Ramos (cell line): ENCODE results near the gene STARD13.

ENCODE experiments used
- in situ Hi-C: fragments of 300-500 bp; cut with MboI; formaldehyde crosslinking; loops from one replicate; pipeline ENCODE4 v1.14.3; 2022; ENCODE audit warnings: low sequenced_read_pairs; ENCODE audit not compliant: unreplicated experiment

Gene STARD13

GRCh38 chr13:33132644-33133440 lies 152.7 kb downstream of the STARD13 start:
- in situ Hi-C loops = no loop called here

GRCh38 chr13:33129886-33130285 lies 155.7 kb downstream of the STARD13 start:
- in situ Hi-C loops = no loop called here

GRCh38 chr13:33129094-33129832 lies 156.3 kb downstream of the STARD13 start:
- in situ Hi-C loops = no loop called here

DNA sequence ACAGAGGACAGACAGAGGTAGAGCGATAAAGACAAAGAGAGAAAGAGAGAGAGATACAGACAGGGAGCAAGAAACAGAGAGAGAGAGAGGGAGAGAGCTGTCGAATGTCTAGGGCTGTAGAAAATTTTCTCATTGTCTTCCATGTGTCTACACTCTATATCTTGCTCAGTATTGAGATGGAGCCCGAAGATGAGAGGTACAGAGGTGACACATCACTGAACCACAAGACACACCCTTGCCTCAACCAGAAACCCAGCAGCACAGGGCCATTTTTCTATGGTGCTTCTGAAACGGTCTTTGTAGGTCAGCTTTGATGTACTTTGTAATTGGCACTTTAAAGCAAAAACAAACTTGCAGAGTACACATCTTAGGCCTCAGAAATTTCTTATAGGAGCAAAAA lies 157.4 kb downstream of the STARD13 start:
- in situ Hi-C loops = no loop called here

DNA sequence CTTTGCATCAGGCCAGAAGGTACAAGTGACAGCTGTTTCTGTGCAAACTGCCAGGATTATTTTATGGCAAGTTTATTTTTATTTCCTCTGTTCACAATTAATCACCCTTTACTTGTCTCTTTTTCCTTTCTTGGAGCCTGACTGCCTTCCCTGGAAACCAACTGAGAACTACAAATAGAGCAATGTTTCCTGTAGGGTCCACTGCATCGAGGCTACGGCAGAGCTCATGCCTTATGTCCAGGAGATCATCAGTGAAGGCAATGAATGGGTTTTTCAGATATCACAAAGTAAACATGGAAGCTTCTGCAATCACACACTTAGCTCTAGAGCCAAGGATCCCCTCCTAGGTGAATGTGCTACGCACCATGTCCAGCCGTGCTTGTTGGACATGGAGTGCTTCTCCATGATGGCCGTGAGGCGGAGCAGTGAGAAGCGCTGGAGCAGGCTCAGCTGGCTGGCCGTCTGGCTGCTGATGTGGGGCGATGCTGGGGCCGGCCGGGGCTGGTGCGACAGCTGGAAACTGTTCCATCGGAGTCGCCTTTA lies 158.5 kb downstream of the STARD13 start:
- in situ Hi-C loops = no loop called here

DNA sequence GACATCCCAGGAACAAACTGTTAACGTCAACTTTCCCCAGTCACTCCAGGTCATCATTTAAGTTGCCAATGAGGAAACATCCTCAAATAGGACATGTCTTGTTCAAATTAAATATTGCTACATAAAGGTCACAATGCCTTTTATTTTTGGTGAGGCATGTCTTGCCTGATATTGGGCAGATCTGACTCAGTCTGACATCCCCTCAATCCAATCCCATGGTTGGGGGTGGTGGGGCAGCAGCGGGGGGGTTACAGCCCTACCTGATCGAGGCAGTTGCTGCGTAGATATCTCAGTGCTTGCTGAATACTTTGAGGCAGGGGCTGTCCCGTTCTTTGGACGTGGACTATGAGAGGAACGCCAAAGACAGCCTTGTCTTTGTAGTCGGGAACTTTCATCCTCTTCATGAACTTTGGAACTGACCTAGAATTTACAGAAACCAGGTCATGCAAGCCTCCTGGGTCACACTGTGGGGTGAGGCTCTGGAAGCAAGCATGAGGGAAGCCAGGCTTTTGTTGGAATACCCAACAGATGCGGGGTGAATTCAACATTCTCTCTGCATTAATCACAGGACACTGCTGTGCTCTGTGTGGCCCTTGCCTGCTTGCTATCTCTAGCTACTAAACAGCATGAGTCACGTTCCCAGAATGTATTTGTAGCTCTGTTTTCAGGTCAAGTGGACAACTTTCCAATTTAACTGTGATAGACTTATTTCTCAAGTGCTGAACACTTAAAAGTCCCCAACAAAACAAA lies 159.6 kb downstream of the STARD13 start:
- in situ Hi-C loops = no loop called here

DNA sequence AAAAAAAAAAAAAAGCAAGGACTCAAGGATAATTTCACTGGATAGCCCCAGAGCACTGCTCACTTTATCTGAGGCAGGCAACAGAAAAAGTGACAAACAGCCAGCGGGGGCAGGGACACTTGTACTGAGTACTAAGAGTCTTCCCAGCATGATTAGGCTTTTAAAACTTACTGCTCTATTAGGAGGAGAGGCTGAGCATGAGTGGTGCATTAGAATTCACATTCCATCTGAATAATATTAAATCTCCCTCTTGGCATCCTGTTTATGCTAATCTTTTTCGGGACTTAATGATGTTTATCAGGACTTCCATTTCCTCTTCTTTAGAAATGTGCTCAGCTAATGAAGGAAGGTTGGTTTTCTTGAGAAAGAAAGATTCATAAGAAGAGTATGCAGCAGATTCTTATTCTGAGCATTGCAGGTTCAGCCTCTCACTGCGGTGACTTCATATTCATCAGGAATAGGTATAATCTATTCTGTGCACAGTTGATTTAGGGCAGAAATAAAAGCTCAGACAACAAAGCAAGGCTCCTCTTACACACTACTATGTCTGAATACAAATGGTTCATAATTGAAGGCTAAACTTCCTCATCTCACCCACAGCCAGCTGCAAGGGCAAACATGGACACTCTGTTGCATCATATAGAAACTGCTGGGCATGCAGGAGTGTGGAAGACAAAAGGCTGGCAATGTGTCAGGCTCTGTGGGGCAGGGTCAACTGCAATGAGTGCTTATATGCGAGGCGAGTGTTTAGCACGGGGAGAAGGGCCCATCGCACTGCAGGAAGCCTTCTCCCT lies 162.3 kb downstream of the STARD13 start:
- in situ Hi-C loops = no loop called here

DNA sequence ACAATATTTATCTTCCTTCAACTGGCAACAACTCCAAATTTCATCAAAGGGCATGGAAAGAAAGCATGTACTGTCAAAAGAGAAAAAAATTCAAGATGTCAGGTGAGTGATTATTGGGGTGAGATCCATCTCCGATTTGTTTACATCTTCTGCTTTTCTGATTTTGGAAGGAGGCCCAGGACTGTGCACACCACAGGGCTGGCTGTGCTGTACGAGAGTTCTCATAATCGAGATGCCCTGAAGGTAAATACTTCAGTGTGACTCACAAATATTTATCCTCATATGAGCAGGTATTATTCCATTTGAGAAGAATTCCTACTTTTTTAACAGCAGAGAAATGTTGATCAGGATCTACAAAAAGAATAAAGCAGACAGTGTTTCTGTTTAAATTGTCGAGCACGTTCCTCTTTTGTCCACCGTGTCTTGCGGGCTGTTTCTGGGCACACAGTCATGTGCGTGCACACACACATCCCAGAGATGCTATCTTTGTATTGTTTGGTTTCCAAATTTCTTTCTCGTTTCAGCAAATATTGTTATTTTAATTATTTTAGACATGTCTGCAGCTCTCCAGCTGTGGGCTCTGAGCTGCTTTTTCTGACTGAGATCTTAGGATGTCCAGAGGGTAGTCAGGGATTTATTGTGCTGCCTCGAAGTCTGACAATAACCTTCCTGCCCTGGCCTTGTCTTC lies 165.6 kb downstream of the STARD13 start:
- in situ Hi-C loops = no loop called here

DNA sequence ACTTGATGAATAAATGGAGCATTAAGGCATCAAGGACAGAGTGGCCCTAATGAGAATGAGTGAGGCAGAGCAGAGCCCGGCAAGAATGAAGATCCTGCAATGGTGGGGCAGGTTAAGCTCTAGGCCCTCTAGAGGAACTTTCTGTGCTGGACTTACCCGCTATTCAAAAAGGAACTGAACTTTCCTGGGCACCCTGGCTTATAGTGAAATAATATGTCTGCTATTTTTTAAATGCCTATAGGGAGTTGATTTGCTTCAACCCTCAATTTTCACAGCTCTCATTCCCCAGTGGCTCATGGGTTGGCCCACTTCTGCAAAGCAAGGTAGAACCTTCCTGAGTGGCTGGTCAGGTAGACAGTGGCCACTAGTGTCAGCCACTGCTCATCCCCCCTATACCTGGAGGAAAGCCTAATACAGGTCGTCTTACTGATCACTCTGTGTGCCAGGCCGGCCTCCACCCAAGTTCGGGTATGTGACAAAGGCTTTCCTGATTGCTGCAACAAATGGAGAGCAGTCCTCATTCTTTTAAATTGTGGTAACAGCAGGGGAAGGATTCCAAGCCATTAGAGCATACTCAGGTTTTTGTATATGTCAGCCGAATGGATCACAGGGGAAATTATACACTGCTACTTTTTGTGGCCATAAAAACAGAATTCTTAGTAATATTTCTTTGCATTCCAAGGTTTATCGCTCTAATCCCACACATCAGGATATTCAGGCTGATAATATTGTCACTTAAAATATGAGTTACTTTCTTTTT lies 166.4 kb downstream of the STARD13 start:
- in situ Hi-C loops = no loop called here

DNA sequence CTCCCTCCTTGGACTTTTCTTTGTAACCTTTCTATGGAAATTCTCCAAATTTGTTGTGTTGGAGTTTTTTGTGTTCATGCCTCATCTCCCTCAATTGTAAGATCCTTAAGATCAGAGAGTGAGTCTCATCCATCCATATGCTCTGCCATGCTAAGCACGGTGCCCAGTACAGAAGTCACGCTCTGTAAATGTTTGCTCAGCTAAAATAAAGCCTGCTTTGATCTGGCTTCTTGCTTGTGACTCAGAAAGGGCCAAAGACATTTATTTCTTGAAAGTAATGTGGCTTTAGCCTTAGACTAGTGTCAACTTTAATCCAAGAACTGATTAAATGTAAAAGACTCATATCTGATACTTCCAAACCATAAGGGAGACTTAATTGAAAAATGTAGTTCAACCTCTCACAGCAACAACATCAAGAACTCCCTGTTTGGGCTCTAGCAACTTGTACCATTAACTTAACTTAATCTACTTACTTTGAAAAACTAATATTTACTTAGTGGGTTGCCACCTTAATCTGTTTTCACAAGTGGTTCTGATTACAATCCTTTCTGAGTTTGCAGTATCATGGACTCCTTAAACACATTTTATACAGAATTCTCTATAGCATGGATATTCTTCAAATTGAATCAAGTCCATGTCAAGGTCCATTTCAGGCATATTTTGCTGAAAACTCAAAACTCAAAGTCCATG lies 169.1 kb downstream of the STARD13 start:
- in situ Hi-C loops = no loop called here

DNA sequence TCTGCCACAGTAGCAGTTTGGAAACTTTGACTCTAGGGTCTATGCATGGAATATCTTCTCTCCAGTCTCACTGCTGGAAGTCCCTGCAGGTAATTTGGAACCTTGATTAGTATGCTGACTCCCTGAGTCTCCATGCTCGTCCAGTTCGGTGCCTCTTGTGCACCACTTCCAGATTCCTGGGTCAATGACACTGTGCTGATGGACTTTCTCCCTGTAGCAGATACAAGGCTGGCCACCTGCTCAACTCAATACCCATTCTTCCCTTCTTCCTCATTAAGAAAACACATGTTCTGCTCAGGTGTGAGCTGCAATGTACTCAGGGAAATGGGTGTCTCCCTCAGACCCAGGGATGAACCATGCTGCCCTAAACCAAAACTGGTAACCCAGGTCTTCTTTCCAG lies 170.3 kb downstream of the STARD13 start:
- in situ Hi-C loops = no loop called here

DNA sequence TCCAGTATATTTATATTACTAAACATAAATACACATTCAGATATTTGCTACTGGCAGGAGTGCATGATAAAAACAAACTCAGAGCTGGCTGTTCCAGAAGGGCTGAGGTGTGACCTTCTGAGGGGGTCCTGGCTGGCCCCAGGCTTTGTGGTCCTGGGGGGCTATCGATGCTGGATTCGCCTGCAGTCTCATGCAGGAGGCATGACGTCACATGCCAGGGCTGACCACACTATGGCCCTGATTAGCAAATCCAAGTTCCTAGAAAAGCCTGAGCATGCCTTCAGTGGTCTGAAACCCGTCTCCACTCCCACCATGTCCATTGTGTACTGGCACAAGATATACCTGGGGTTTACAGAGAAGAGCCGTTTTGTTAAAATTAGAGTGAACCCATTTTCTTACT lies 171.4 kb downstream of the STARD13 start:
- in situ Hi-C loops = no loop called here

DNA sequence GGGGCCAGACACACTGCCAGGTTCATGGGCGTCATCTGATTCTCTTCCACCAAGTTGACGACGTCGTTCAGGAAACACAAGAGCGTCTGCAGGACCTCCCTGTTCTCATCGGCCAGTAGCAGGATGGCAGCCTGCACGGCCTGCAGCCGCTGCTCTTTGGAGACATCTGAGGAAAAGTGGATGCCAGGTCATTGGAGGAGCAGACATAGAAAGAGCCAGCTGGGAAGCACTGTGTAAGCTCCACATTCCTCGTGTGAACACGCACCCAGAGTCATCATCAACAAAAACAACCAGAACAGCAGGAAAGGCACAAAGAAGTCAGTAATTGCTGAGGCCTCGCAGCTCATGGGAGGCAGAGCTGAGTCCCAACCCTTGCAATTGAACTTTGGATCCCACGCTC lies 172.8 kb downstream of the STARD13 start:
- in situ Hi-C loops = no loop called here

DNA sequence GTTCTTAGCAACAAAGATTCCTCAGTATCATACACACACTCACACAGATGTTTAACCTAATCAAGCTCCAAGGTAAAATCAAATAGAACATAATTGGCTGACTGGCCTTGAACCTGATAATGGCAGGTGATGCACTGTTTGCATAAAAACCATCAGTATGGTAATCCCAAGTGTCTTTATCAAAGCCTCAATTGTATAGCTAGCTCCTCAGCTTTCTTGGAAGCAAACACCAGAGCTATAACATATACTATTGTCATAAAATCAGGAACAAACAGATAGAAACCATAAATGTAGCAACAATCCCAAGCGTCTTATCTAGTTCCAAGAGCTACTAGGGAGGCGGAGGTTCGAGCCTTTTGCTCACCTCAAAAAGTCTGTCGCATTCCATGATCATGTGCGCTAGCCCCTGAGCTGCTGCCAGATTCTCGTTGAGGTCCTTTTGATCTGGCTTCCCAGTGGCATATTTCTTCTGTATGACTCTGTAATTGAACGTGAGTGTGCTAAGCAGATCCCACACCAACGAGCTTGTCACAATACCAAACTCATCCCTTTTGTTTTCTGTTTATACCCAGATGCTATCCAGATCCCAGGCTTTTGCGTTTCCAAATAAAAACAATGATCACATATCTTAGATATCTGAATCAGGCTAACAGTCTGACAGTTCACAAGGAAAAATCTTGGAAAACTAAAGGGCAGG lies 174.0 kb downstream of the STARD13 start:
- in situ Hi-C loops = no loop called here

DNA sequence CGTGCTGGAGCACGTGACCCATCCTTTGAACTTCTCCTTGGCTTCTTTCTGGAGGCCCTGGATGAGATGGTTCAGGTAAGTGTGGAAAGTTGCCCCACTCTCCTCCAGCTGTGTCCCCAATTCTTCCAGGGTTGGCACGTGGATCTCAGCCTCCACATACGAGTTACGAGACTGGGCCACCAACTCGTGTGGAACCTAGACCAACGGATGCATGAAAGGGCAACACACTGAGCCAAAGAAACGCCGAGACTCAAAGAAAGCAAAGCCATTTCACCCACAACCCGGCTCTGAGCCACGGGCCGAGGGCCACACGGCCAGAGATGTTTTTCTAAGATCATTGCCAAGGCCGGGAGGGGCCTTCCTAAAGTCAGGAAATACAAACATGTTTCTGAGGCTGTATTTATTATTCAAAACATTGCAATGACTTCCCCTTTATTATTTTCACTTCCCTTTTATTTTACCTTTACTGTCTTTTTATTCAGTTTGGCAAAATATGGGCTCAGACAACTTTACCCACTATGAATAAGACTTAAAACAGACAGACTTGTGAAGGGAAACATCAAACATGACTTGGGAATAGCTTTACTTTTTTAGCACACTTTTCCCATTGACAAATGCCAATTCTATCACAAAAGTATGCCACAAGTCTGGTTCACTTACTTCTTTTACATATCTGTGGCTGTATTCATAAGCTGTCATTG lies 174.7 kb downstream of the STARD13 start:
- in situ Hi-C loops = no loop called here

GRCh38 chr13:33110386-33110712 lies 175.2 kb downstream of the STARD13 start:
- in situ Hi-C loops = no loop called here

DNA sequence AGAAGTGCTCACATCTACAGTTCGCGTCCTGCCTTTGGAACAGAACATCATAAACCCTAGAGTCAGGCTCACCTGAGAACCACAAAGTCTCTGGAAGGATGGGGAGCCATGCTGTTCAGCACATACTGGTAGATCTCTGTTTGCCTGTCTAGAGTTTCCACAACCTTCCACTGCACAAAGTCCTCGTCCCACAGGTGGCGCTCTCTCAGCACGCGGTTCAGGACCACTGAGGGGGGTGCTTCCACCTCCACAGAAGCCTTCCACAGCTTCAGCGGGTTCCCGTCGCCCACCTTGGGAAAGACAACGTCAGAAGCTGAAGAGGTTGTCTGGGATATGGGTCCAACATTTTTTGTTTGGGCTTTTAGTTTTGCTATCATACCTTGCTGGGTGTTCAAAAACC lies 175.8 kb downstream of the STARD13 start:
- in situ Hi-C loops = no loop called here
